ENCODE data around the gene PFKFB1. TPM values are rescaled to one million over a fixed set of nuclear protein-coding genes. Genes with fewer than 3 reads are reported as not detected.
A peak's percentile ranks its signal among the peaks of the same experiment; 100 is the strongest.

PFKFB1 gene
- total and polyA plus RNA-seq, 3 experiments from 2014 or later: 0.53 to 0.69 TPM; not detected in 1

DNA sequence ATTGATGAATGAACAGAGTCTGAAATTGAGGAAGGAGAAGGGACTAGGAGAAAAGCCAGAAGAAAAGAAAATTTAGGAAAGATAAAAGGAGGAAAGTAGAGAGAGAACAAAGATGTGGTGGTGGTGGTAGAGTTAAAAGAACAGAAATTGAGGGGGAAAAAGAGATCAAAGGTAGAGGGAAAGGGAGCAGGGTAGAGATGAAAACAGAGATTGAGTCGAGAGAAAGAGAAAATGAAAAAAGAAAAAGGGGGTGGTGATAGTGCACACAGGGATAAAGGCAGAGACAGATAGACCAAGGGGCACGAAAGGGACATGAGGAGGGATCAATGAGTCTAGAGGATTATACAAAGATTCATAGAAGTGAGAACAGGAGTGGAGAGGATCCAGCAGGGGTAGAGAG is 32.9 kb upstream of the PFKFB1 start:
- no peaks in the 10 kb centered on the region for H3K36me3 ChIP-seq (ENCODE audit: insufficient read depth, low read length)
- Mint-ChIP-seq H3K27ac (no peak overlapping the region), H3K4me1 (no peaks in the 10 kb centered on the region), H3K4me3 (no peak overlapping the region), H3K9me3 (no peaks in the 10 kb centered on the region), H3K27me3 (peaks cover 0 to 6% of the 10 kb centered on the region in 2 donors), H3K36me3 (no peaks in the 10 kb centered on the region)
- H3K27ac ChIP-seq (ENCODE audit: low read depth, low read length): no peak overlapping the region
- no peaks in the 10 kb centered on the region for H3K4me1 ChIP-seq (ENCODE audit: insufficient read depth, low read length)
- H3K9me3 ChIP-seq (ENCODE audit: low read length): no peaks in the 10 kb centered on the region
- CTCF ChIA-PET: no interaction called here
- no peaks in the 10 kb centered on the region for H3K27me3 ChIP-seq (ENCODE audit: insufficient read depth, low read length, poor library complexity, severe bottlenecking)
- no peak overlapping the region for H3K4me3 ChIP-seq (ENCODE audit: low read length)
- POLR2A ChIA-PET: no interaction called here
- no peak for DNase-seq

DNA sequence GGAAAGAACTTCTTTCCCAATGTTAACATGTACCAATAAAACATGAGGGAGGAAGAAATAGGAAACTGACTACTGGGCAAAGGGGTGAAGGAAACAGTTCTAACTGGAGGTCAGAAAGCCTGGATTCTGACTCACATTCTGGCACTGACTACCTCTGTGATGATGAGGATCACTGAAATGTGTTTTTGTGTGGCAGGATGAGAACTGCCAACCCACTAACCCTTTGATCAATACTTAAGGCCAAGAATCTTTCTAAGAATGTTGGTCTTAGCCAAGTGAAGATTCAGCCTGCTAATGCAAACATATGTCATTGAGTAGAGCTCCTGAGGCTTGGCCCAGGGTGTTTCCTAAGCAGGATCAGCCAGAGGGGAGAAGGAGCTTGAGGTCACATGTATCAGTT is 32.2 kb upstream of the PFKFB1 start:
- Histone ChIP-seq H3K27ac (ENCODE audit: low read depth, low read length) (no peak overlapping the region), H3K9me3 (ENCODE audit: low read length) (no peaks in the 10 kb centered on the region), H3K4me1 (ENCODE audit: insufficient read depth, low read length) (no peaks in the 10 kb centered on the region), H3K27me3 (ENCODE audit: insufficient read depth, low read length, poor library complexity, severe bottlenecking) (no peaks in the 10 kb centered on the region), H3K36me3 (ENCODE audit: insufficient read depth, low read length) (no peaks in the 10 kb centered on the region), H3K4me3 (ENCODE audit: low read length) (no peak overlapping the region)
- no peak overlapping the region for H3K27ac Mint-ChIP-seq
- no peaks in the 10 kb centered on the region for H3K36me3 Mint-ChIP-seq
- H3K4me1 Mint-ChIP-seq: no peaks in the 10 kb centered on the region
- CTCF ChIA-PET: no interaction called here
- no peak overlapping the region for H3K4me3 Mint-ChIP-seq
- no peak for DNase-seq
- POLR2A ChIA-PET: no interaction called here
- peaks cover 0 to 3% of the 10 kb centered on the region in 2 donors for H3K27me3 Mint-ChIP-seq
- no peaks in the 10 kb centered on the region for H3K9me3 Mint-ChIP-seq

DNA sequence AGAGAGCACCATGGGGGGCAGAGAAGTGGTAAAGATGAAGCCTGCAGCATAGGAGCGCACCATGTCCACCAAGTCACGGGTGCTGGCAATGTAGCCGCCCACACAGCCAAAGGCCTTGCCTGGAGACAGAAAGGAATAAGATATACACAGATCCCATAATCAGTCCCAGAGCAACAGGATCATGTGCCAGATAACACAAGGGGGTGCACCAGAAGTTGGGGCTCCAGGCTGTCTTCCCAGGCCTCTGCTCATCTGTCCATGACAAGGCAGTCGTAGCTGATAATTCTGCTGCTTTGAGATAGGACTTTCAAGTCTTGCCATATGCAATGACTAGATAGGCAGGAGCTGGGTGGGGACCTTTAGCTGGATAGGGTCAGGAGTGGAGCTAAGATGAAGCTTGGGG is 20.9 kb upstream of the PFKFB1 start:
- POLR2A ChIA-PET: no interaction called here

DNA sequence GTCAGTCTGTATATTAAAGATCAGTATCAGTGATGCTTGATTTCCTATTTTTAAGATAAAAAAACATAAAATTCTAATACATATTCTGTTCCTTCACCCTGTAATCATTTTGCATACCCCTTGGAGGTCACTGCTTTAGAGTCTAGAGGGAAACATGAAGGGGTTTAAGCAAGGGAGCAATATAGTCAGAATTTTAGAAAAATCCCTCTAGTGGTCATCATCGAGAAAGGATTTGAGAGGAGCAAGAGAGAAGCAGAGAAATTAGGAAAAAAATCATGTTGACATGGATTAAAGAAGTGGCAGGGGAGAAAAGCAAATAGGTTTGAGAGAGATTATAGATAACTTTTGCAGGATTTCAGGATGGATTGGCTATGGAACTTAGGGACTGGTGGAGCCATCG is 17.3 kb upstream of the PFKFB1 start:
- peaks cover 7% of the 10 kb centered on the region for H3K4me1 ChIP-seq (ENCODE audit: insufficient read depth, low read length)
- no peak for DNase-seq
- H3K4me3 ChIP-seq (ENCODE audit: low read length): no peak overlapping the region
- Mint-ChIP-seq H3K9me3 (no peaks in the 10 kb centered on the region), H3K27ac (no peak overlapping the region), H3K4me1 (peaks cover 3 to 7% (median 4%) of the 10 kb centered on the region in 3 donors), H3K4me3 (no peak overlapping the region), H3K36me3 (peaks cover 0 to 10% (median 0%) of the 10 kb centered on the region in 3 donors), H3K27me3 (peaks cover 0 to 4% of the 10 kb centered on the region in 2 donors)
- no peaks in the 10 kb centered on the region for H3K36me3 ChIP-seq (ENCODE audit: insufficient read depth, low read length)
- H3K27ac ChIP-seq (ENCODE audit: low read depth, low read length): no peak overlapping the region
- no peaks in the 10 kb centered on the region for H3K9me3 ChIP-seq (ENCODE audit: low read length)
- POLR2A ChIA-PET: no interaction called here
- CTCF ChIA-PET: interaction anchor here (1.4 kb wide), 1 partner anchor 12 kb away, joined by 3 read pairs; no protein-coding TSS in a partner anchor
- H3K27me3 ChIP-seq (ENCODE audit: insufficient read depth, low read length, poor library complexity, severe bottlenecking): no peaks in the 10 kb centered on the region

More for the DNA sequence above, 20.9 kb upstream of the PFKFB1 start:
- Histone ChIP-seq H3K27ac (ENCODE audit: low read depth, low read length) (no peak overlapping the region), H3K9me3 (ENCODE audit: low read length) (no peaks in the 10 kb centered on the region), H3K4me1 (ENCODE audit: insufficient read depth, low read length) (no peaks in the 10 kb centered on the region), H3K4me3 (ENCODE audit: low read length) (no peak overlapping the region), H3K27me3 (ENCODE audit: insufficient read depth, low read length, poor library complexity, severe bottlenecking) (no peaks in the 10 kb centered on the region), H3K36me3 (ENCODE audit: insufficient read depth, low read length) (no peaks in the 10 kb centered on the region)
- no peak overlapping the region for H3K4me3 Mint-ChIP-seq
- CTCF ChIA-PET: no interaction called here
- H3K9me3 Mint-ChIP-seq: no peaks in the 10 kb centered on the region
- peaks cover 0 to 4% of the 10 kb centered on the region in 2 donors for H3K27me3 Mint-ChIP-seq
- no peaks in the 10 kb centered on the region for H3K36me3 Mint-ChIP-seq
- no peaks in the 10 kb centered on the region for H3K4me1 Mint-ChIP-seq
- H3K27ac Mint-ChIP-seq: no peak overlapping the region
- DNase-seq: no peak

DNA sequence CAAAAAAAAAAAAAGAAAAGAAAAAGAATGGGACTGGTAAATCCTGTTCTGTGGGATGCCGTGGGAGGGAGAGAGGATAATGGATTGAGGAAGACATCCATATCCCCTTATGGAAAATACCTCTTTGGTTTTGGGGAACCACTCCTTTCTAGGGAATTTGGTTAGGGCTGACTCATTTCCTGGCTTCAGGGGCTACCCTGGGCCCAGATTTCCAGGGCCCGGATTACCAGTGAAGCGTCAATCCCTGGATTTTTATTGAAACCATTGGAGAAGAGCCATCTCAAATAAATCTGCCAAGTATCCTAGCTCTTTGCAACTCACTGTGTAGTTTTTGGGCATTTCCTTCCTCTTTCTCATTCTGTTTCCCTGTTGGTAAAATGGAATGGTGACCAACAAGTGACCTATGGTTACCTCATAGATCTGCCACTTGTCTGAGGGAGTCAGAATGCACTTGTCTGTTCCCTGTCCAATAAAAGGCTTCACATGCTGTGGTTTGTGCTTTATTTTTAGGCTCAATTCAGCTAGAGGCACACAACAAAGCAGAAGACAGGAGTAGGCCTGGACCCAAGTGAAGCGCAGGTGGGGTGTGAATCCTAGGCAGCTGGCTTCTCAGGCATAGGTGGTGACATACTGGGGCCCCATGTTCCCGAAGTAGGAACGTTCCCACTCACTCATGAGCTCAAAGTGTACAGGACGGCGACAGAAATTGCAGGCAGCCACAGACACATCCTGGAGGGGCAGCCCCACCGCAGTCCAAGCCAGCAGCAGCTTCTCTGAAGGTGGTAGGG is 14.8 kb upstream of the PFKFB1 start:
- H3K9me3 Mint-ChIP-seq: no peaks in the 10 kb centered on the region
- H3K27me3 Mint-ChIP-seq: peaks cover 0 to 2% of the 10 kb centered on the region in 2 donors
- H3K9me3 ChIP-seq (ENCODE audit: low read length): no peaks in the 10 kb centered on the region
- H3K36me3 Mint-ChIP-seq: peaks cover 0 to 34% (median 3%) of the 10 kb centered on the region in 3 donors
- no peak overlapping the region for H3K4me3 ChIP-seq (ENCODE audit: low read length)
- CTCF ChIA-PET: no interaction called here
- peaks cover 7% of the 10 kb centered on the region for H3K36me3 ChIP-seq (ENCODE audit: insufficient read depth, low read length)
- H3K27me3 ChIP-seq (ENCODE audit: insufficient read depth, low read length, poor library complexity, severe bottlenecking): no peaks in the 10 kb centered on the region
- no peak for DNase-seq
- peaks cover 4 to 8% (median 7%) of the 10 kb centered on the region in 3 donors for H3K4me1 Mint-ChIP-seq
- peaks cover 7% of the 10 kb centered on the region for H3K4me1 ChIP-seq (ENCODE audit: insufficient read depth, low read length)
- H3K27ac ChIP-seq (ENCODE audit: low read depth, low read length): no peak overlapping the region
- H3K4me3 Mint-ChIP-seq: no peak overlapping the region
- POLR2A ChIA-PET: no interaction called here
- H3K27ac Mint-ChIP-seq: no peak overlapping the region

DNA sequence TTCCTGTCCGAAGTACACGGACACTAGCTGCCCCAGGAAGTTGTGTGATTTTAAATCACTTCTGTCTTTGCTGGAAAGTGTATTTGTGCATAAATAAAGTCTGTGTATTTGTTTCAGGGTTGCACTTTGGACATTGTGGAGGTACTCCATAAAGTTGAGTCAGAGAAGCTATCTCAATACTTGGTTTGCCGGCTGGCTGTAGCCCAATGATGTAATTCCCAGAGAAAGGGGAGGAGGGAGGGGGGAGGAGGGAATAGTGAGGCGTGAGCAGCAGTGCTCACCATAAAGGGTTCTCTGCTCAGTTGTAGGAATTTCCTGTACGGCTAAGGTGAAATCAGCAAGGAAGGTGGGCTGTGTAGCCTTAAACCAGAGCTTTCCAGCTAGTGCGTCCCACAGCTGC is 13.7 kb upstream of the PFKFB1 start:
- Mint-ChIP-seq H3K4me1 (peaks cover 4 to 8% (median 7%) of the 10 kb centered on the region in 3 donors), H3K9me3 (no peaks in the 10 kb centered on the region), H3K27me3 (peaks cover 0 to 2% of the 10 kb centered on the region in 2 donors), H3K4me3 (no peak overlapping the region), H3K27ac (no peak overlapping the region), H3K36me3 (peaks cover 0 to 43% (median 3%) of the 10 kb centered on the region in 3 donors)
- no peak for DNase-seq
- H3K27me3 ChIP-seq (ENCODE audit: insufficient read depth, low read length, poor library complexity, severe bottlenecking): no peaks in the 10 kb centered on the region
- POLR2A ChIA-PET: interaction anchor here (0.6 kb wide), 1 partner anchor 562 kb away, joined by 4 read pairs; no protein-coding TSS in a partner anchor
- no peak overlapping the region for H3K4me3 ChIP-seq (ENCODE audit: low read length)
- no peaks in the 10 kb centered on the region for H3K9me3 ChIP-seq (ENCODE audit: low read length)
- peaks cover 7% of the 10 kb centered on the region for H3K4me1 ChIP-seq (ENCODE audit: insufficient read depth, low read length)
- CTCF ChIA-PET: no interaction called here
- H3K36me3 ChIP-seq (ENCODE audit: insufficient read depth, low read length): peaks cover 13% of the 10 kb centered on the region
- no peak overlapping the region for H3K27ac ChIP-seq (ENCODE audit: low read depth, low read length)

DNA sequence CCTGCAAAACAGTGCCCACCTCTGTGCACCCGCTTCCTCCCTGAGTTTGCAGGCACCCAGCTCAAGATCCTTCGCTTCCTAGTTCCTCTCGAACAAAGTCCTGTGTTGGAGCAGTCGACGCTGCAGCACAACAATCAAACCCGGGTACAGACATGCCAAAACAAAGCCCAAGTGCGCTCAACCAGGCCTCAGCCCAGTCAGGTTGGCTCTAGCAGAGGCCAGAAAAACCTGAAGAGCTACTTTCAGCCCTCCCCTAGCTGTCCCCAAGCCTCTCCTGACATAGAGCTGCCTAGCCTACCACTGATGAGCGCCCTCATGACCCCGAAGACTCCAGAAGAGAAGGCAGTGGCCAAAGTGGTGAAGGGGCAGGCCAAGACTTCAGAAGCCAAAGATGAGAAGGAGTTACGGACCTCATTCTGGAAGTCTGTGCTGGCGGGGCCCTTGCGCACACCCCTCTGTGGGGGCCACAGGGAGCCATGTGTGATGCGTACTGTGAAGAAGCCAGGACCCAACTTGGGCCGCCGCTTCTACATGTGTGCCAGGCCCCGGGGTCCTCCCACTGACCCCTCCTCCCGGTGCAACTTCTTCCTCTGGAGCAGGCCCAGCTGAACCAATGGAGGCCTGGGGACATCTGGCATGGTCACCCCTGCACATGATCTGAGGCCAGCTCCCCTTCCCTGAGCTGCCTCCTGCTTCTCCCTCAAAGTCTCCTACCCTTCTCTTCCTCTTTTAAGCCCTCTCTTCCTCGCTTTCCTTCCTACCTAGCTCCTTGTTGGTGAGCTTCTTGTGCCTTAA is 13.0 kb upstream of the PFKFB1 start:
- no peaks in the 10 kb centered on the region for H3K9me3 Mint-ChIP-seq
- peaks cover 7% of the 10 kb centered on the region for H3K4me1 ChIP-seq (ENCODE audit: insufficient read depth, low read length)
- no peaks in the 10 kb centered on the region for H3K27me3 ChIP-seq (ENCODE audit: insufficient read depth, low read length, poor library complexity, severe bottlenecking)
- no peak for DNase-seq
- no peak overlapping the region for H3K27ac Mint-ChIP-seq
- no peak overlapping the region for H3K4me3 ChIP-seq (ENCODE audit: low read length)
- ChIA-PET CTCF (no interaction called here), POLR2A (interaction anchor here (0.6 kb wide), 1 partner anchor 562 kb away, joined by 4 read pairs; no protein-coding TSS in a partner anchor)
- H3K4me3 Mint-ChIP-seq: no peak overlapping the region
- no peaks in the 10 kb centered on the region for H3K9me3 ChIP-seq (ENCODE audit: low read length)
- peaks cover 0 to 49% (median 3%) of the 10 kb centered on the region in 3 donors for H3K36me3 Mint-ChIP-seq
- peaks cover 13% of the 10 kb centered on the region for H3K36me3 ChIP-seq (ENCODE audit: insufficient read depth, low read length)
- H3K4me1 Mint-ChIP-seq: peaks cover 6 to 13% (median 11%) of the 10 kb centered on the region in 3 donors
- no peak overlapping the region for H3K27ac ChIP-seq (ENCODE audit: low read depth, low read length)
- H3K27me3 Mint-ChIP-seq: peaks cover 0 to 2% of the 10 kb centered on the region in 2 donors

DNA sequence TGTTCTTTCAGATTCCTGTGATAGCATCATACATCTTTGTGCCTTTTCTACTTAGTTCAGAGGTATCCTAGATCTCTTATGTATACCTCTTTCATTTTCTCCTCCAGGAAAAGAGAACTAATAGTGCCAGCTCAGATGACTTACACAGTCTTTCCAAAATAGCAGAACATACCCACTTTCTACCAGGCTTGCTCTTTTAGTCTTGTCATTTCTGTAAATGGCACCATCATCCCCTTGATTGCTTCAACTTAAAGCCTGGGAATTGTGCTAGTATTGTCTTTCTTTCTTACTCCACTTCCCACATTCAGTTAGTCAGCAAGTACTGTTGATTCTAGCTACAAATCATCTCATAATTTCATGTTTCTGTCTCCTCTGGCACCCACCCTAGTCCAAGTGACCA is 11.3 kb upstream of the PFKFB1 start:
- Mint-ChIP-seq H3K27ac (peak overlapping the region in 1 of 8 donors; percentile 58), H3K4me1 (peaks cover 23 to 29% (median 24%) of the 10 kb centered on the region in 3 donors), H3K9me3 (no peaks in the 10 kb centered on the region), H3K27me3 (peaks cover 0 to 2% of the 10 kb centered on the region in 2 donors), H3K4me3 (no peak overlapping the region), H3K36me3 (peaks cover 0 to 57% (median 3%) of the 10 kb centered on the region in 3 donors)
- no peak for DNase-seq
- POLR2A ChIA-PET: no interaction called here
- Histone ChIP-seq H3K9me3 (ENCODE audit: low read length) (no peaks in the 10 kb centered on the region), H3K27me3 (ENCODE audit: insufficient read depth, low read length, poor library complexity, severe bottlenecking) (no peaks in the 10 kb centered on the region), H3K4me3 (ENCODE audit: low read length) (no peak overlapping the region), H3K27ac (ENCODE audit: low read depth, low read length) (no peak overlapping the region), H3K4me1 (ENCODE audit: insufficient read depth, low read length) (peaks cover 15% of the 10 kb centered on the region), H3K36me3 (ENCODE audit: insufficient read depth, low read length) (peaks cover 13% of the 10 kb centered on the region)
- CTCF ChIA-PET: no interaction called here
